Amniotic stem cell (primary cell): ENCODE measurements around the gene TDRD5.
"Not testable (repeated sequence)": the region's sequence is repeated elsewhere in the genome, so short reads cannot be mapped to it uniquely, and the experiment has no call there.

Experiments
- DNase-seq: peaks from one replicate; lab custom pipeline; 2025; lab: John Stamatoyannopoulos, UW

The TDRD5 gene

DNA sequence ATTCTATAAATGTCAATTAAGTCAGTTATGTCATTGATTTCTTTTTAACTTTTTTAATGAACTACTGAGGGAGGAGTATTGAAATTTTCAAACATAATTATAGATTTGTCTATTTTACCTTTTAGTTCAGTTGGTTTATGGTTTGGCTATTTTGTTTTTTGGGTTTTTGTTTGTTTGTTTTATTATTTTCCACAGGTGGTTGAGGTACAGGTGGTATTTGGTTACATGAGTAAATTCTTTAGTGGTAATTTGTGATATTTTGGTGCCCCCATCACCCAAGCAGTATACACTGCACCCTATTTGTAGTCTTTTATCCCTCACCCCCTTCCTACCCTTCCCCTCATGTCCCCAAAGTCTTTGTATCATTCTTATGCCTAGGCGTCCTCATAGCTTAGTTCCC, 9.5 kb downstream of the TDRD5 start:
- no peak for DNase-seq

- DNase-seq: no peak
Measured at GRCh38 chr1:179612361-179612760, 20.7 kb downstream of the TDRD5 start.

DNA sequence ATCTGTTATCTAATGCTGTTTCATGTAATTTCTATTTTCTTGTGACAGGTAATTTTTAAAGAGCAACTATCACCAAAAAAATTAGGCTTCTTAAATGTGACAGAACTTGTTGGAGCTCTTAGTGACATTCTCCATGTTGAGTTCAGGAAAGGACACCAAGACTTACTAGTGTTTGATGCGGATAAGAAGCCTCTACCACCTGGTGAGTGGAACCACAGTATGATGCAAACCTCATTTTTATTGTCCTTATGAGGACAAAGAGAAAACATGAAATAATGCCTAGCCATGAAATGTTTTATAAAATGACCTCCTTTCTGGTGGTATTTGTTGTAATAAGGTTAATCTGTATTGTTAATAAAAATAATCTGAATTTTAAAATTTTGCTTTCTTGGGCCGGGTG, 39.1 kb downstream of the TDRD5 start:
- DNase-seq: no peak

GRCh38 chr1:179632868-179633267, 41.2 kb downstream of the TDRD5 start:
- DNase-seq: no peak

DNA sequence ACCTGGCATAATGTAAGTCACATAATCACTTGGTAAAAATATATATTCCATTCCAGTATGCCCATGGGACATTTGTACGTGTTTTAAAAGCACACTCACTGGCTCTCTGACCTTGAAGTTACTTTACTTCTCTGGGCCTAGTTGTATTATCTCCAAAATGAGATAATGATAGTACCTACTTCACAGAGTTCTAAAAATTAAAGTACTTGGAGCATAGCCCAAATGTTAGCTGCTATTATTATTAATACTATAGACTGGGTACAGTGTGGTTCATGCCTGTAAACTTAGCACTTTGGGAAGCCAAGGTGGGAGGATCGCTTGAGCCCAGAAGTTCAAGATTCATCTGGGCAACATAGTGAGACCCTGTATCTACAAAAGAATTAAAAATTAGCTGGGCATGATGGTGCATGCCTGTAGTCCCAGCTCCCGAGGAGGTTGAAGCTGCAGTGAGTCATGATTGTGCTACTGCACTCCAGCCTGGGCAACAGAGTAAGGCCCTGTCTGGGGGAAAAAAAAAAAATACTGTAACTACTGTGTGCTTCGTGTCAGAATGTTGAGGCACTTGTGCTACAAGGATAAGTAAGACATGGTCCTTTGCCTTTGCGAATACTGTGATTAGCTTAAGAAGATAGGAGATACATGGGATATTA, 45.7 kb downstream of the TDRD5 start:
- DNase-seq: no peak

DNA sequence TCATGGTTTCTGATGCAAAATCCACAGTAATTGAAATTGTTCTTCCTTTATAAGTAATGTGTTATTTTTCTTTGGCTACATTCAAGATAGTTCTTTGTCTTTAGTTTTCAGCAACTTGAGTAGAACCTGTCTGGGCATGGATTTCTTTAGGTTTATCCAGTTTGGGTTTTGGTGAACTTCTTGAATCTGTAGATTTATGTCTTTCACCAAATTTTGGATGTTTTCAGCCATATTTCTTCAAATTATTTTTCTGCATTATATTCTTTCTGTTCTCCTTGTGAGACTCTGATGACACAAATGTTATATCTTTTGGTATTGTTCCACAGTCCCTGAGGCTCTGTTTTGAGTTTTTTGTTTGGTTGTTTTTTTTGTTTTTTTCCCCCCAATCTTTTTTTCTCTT, 69.4 kb downstream of the TDRD5 start:
- DNase-seq: no peak

GRCh38 chr1:179663810-179664209, 72.2 kb downstream of the TDRD5 start:
- DNase-seq: no peak

DNA sequence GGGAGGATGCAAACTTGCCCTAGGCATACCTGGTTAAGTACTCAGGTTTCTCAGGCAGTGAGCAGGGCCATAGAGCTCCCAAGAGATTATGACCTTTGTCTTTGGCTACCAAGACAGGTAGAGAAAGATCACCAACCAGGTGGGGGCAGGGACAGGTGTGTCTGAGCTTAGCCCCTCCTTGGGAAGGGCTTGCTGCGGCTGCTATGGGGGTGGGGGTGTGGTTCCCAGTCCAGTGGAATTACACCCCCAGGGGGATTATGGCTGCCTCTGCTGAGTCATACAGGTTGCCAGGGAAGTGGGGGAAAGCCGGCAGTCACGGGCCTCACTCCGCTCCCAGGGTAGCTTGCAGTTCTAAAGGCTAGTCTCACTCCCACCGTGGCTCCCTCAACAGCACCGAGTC, 86.2 kb downstream of the TDRD5 start:
- no peak for DNase-seq

GRCh38 chr1:179694530-179694929, 102.9 kb downstream of the TDRD5 start:
- DNase-seq: not testable (repeated sequence)

- no peak for DNase-seq
Measured at GRCh38 chr1:179702946-179703539, 111.4 kb downstream of the TDRD5 start.

GRCh38 chr1:179706339-179706941, 114.8 kb downstream of the TDRD5 start:
- DNase-seq: peak; percentile 20

DNA sequence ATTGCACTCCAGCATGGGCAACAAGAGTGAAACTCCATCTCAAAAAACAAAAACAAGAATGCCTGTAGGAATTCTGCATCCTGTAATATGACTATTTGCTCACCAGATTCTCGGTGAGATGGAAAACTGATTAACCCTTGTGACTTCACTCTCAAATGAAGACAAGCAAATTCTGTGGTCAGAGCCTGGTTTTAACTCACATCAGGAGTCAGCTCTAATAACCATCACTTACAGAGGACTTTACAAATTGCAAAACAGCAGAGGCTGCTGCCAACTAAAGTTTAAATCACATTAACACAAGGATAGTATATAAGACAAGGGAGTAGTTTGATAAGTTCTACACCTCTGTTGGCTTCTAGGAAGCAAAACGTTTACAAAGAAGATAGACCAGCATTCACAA, 115.8 kb downstream of the TDRD5 start:
- no peak for DNase-seq

DNA sequence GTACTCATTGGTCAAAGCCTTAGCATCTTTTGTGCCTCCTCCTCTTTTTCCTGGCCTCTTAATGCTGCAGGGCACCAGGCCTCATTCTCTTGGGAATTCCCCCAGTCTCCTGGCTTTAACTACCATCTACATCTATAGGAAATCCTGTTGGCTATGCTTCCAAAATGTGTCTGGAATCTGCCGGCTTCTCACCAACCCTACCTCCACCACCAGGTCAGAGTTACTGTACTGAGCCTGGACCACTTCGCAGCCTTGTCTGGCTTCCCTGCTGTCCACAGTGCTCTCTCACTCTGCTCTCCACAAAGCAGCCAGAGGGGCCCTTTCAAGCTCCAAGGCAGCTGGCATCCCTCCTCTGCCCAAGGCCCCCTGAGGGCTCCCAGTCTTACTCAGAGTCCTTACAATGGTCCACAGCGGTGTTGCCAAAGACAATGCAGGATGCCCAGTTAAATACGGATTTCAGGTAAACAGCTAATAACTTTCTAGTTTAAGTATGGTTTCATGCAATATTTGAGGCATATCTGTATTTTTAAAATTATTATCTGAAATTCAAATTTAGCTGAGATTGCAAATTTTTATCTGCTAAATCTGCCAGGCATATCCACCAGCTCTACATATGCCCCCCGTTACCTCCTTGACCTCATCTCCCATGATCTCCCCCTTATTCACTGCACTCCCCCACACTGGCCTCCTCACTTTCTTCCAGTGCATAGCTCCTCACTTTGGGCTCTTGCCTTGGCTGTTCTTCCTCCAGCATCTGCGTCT, 117.0 kb downstream of the TDRD5 start:
- no peak for DNase-seq

GRCh38 chr1:179709841-179710329, 118.3 kb downstream of the TDRD5 start:
- no peak for DNase-seq

- DNase-seq: no peak
Measured at GRCh38 chr1:179714159-179714558, 122.5 kb downstream of the TDRD5 start.

- no peak for DNase-seq
Measured at GRCh38 chr1:179714623-179715022, 123.0 kb downstream of the TDRD5 start.

GRCh38 chr1:179719272-179719671, 127.6 kb downstream of the TDRD5 start:
- no peak for DNase-seq

DNA sequence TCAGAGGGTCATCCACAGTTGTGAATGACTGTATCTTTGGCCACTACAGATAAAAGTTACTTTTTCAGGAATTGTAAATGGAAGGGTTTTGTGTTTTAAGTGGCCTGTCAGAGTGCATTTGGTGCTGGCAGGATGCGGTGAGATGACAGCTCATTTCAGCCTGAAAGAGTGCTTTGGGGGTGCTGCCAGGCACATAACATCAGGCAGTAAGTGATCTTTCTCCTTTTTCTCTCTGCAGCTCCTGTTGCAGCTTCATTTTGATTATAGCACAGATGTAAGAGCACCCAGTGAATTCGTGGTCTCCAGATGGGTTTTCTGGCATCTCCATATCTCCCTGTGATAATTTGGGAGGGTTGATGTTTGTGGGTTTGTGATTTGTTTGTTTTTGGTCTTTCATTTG, 136.6 kb downstream of the TDRD5 start:
- DNase-seq: no peak

DNA sequence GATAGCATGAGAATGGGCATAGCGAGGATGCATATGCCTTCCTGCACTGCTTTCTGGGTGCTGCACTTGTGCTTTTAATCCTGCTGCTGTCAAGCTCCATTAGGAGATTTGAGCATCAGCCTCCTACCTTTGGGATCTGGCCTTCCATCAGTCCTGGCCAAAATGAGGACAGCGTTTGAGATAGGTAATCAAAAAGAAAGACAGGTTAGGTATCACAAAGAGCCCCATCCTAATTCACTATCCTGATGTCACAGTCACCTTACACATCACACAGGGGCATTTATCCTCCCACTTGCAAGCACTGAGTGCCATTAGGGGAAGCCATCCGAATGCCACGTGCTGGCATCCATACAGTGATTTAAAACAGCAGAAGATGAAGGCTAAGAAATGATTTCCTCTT, 138.2 kb downstream of the TDRD5 start:
- no peak for DNase-seq

DNA sequence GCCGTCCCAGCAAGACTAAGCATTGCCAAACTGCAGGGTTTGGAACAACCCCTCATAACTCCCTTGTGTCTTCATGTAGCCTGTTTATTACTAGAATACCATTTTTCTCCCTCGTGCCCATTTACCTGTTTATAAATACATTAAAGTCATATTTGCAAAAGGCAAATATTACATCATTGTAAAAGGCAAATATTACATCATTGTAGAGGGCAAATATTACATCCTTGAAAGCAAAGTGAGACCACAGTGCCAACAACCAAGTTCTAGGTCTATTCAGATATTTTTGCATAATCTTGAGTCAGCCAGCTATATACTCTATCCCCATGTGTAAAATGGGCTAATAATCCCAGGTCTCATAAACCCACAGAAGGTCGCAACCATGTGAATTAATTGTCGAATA, 140.0 kb downstream of the TDRD5 start:
- DNase-seq: no peak
